ENCODE measurements around the gene IDS. TPM values are rescaled to one million over a fixed set of nuclear protein-coding genes. Genes with fewer than 3 reads are reported as not detected.
"Not testable (repeated sequence)": the region's sequence is repeated elsewhere in the genome, so short reads cannot be mapped to it uniquely, and the experiment has no call there.

The IDS gene
- total RNA-seq, 1 donor from 2014 or later: 99.1 TPM

DNA sequence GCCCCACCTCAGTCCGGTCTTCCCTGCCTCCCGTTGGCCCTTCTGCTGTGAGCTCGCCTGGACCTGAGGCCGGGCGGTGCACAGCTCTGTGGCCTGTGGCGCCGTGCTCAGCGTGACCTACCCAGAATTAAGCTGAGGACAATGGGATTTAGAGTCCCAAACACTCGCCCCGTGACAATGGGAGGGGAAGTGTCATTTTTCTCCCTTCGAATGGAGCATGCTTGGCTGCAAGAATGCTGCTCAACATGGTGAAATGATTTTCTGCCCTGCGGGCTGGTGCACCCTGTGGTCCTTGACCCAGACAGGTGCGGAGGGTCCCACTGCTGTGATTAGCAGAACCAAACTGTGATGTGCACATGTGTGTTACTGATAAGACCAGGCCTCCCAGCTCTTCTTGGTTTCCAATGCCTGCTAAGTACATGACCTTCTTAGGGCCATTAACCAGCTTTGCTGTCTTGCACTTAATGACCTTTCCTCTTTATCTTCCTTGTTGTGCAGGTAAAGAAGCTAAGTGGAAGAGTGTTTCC is 36.5 kb upstream of the IDS start:
- POLR2A ChIA-PET: interaction anchor here (2.6 to 3.5 kb wide), 3 partner anchors 29 to 398 kb away, joined by 16 to 68 read pairs (median 47); partner anchors contain the start of genes EOLA2 and IDS
- H3K27ac Mint-ChIP-seq: peak overlapping the region; percentile 100
- ATAC-seq (ENCODE audit: low read depth) (no peak), DNase-seq (no peak)
- H3K4me3 Mint-ChIP-seq: peak overlapping the region; percentile 96
- intact Hi-C loops (cut with micrococcal nuclease): no loop called here
- no peaks in the 10 kb centered on the region for H3K27me3 Mint-ChIP-seq
- TF ChIP-seq, protein P1, sequence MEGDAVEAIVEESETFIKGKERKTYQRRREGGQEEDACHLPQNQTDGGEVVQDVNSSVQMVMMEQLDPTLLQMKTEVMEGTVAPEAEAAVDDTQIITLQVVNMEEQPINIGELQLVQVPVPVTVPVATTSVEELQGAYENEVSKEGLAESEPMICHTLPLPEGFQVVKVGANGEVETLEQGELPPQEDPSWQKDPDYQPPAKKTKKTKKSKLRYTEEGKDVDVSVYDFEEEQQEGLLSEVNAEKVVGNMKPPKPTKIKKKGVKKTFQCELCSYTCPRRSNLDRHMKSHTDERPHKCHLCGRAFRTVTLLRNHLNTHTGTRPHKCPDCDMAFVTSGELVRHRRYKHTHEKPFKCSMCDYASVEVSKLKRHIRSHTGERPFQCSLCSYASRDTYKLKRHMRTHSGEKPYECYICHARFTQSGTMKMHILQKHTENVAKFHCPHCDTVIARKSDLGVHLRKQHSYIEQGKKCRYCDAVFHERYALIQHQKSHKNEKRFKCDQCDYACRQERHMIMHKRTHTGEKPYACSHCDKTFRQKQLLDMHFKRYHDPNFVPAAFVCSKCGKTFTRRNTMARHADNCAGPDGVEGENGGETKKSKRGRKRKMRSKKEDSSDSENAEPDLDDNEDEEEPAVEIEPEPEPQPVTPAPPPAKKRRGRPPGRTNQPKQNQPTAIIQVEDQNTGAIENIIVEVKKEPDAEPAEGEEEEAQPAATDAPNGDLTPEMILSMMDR (IDR thresholded peaks at IDR 0.05): no peak
- H3K9me3 Mint-ChIP-seq: no peaks in the 10 kb centered on the region
- H3K4me1 Mint-ChIP-seq: peaks cover 15% of the 10 kb centered on the region
- peaks cover 9% of the 10 kb centered on the region for H3K36me3 Mint-ChIP-seq (ENCODE audit: low read depth)
- CTCF ChIA-PET: no interaction called here

DNA sequence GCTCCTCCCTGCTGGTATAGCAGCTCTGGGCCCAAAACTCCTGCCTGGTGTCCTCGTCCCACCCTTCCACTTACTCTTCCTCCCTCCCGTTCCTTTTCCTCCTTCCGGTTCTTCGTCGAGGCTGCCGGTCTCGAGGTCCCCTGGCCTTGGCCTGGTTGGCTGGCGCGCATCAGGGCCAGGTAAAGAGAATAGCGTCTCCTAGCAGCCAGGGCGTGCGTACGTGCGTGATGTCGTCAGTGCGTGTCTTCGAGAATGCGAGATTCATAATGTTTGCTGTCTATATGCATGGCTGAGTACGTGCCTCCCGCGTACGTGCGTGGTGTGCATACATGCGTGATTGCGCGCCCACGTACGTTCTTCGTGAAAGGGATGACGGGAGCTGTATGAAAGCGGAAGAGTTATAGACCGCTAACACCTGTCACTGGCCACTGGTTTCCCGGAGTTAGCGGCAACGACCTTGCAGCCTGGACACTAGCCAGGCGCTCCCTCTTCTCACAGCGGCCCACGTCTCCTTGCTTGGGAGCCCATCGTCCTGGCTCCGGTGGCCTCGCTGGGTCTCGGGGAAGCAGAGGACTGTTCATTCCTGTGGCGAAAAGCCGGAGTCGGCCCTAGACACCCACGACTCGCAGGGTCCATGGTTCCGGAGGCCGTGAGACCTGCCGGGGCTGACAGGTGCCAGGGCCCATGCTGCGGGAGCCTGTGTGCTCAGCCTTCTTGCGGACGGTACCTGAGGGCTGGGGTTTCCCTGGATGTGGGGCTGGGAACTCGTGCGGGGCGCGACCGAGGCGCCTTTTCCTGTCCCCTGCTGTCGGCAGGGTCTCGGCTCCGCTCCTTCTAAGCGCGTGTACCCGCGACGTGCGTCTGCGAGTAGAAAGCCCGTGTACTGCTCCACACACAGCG is 35.8 kb upstream of the IDS start, which contains the start of gene EOLA1:
Gene EOLA1 (plus strand): TSS at position 392 of the 900 bp plus-strand sequence. CDS start 4,619 bp downstream, outside the sequence.
- Mint-ChIP-seq H3K4me1 (peaks cover 15% of the 10 kb centered on the region), H3K36me3 (ENCODE audit: low read depth) (peaks cover 7% of the 10 kb centered on the region), H3K9me3 (no peaks in the 10 kb centered on the region), H3K27ac (peak within 1 kb of the TSS; percentile 100), H3K27me3 (no peaks in the 10 kb centered on the region), H3K4me3 (peak within 1 kb of the TSS; percentile 96)
- ChIA-PET CTCF (interaction anchor here (0.9 to 1.7 kb wide), 3 partner anchors 11 to 398 kb away, joined by 3 to 8 read pairs (median 4); partner anchors contain the start of gene EOLA2), POLR2A (interaction anchor here (0.6 to 3.5 kb wide), 11 partner anchors 10 to 1857 kb away, joined by 3 to 68 read pairs (median 7); partner anchors contain the start of genes EOLA2, IDS and MTM1)
- TF ChIP-seq, protein P1 (IDR thresholded peaks at IDR 0.05): no peak
- ATAC-seq (ENCODE audit: low read depth): peak; percentile 62
- DNase-seq: peak; percentile 75
- intact Hi-C loops (cut with micrococcal nuclease): loop anchor here (1.0 kb wide), 2 partner anchors 29 to 36 kb away; partner anchors contain the start of gene IDS

DNA sequence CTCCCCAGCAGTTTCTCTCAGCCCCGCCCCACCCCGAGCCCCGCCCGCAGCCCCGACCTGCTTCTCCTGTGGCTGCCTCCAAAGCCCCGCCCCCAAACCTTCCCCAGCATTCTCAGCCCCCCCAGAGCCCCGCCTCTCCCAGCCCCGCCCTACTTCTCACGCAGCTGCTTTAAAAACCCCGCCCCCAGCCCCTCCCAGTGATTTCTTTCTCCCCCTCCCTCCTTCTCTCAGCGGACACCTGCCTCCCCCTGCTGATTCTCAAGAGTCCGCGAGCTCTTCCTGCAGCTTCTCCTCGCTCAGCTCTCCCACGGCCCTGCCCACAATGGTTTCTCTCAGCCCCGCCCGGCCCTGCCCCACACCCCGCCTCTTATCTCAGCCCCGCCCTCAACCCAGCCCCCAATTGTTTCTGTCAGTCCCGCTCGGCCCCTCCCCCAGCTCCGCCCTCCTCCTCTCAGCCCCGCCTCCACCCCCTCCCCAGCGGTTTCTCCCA is 35.1 kb upstream of the IDS start:
- intact Hi-C loops (cut with micrococcal nuclease): loop anchor here (1.0 kb wide), 2 partner anchors 28 to 35 kb away; partner anchors contain the start of gene IDS
- Mint-ChIP-seq H3K4me1 (peaks cover 15% of the 10 kb centered on the region), H3K9me3 (no peaks in the 10 kb centered on the region), H3K4me3 (peak overlapping the region; percentile 96), H3K27me3 (no peaks in the 10 kb centered on the region), H3K36me3 (ENCODE audit: low read depth) (peaks cover 5% of the 10 kb centered on the region), H3K27ac (peak overlapping the region; percentile 100)
- TF ChIP-seq, protein P1 (IDR thresholded peaks at IDR 0.05): no peak
- DNase-seq (peak; percentile 71), ATAC-seq (ENCODE audit: low read depth) (peak; percentile 63)
- ChIA-PET POLR2A (interaction anchor here (0.6 to 3.5 kb wide), 11 partner anchors 10 to 1857 kb away, joined by 3 to 68 read pairs (median 7); partner anchors contain the start of genes EOLA2, IDS and MTM1), CTCF (interaction anchor here (0.9 to 1.7 kb wide), 3 partner anchors 10 to 398 kb away, joined by 3 to 8 read pairs (median 4); partner anchors contain the start of gene EOLA2)

DNA sequence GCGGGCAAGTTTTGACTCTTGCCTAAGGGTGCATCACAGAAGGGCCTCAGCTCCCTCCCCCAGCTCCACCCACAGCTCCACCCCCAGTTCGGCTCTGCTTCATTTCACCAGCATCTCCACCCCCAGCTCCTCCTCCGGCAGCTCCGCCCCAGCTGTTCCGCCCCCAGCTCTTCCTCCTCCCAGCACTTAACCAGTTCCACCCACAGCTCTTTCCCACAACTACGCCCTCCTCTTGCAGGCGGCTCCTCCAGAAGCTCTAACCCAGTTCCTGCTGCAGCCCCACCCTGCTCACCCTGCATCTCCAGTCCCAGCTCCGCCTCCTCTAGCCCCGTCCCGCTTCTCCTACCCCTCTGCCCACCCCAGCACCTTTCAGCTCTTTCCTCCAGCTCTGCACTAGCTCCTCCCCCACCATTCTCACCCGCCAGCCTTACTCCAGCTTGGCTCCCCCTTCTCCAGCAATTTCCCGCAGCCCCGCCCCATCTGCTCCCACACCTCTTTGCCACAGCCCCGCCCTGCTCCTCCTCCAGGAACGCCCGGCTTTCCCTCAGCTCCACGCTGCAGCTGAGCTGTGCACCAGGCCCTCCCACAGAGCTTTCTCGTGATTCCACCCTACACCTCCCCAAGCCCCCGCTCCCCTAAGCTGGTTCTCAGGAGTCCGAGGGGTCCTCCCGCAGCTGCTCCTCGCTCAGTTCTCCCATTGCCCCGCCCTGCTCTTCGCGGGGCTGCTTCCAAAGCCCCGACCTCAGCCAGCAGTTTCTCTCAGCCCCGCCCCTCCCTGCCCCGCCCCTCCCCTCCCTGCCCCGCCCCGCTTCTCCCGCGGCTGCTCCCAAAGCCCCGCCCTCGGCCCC is 34.4 kb upstream of the IDS start:
- H3K4me1 Mint-ChIP-seq: peaks cover 15% of the 10 kb centered on the region
- ChIA-PET POLR2A (interaction anchor here (0.7 to 3.5 kb wide), 7 partner anchors 9 to 1627 kb away, joined by 3 to 68 read pairs (median 16); partner anchors contain the start of genes EOLA2 and IDS), CTCF (interaction anchor here (0.9 to 1.7 kb wide), 4 partner anchors 12 to 399 kb away, joined by 4 to 8 read pairs (median 4); partner anchors contain the start of gene EOLA2)
- ATAC-seq (ENCODE audit: low read depth) (peak; percentile 51), DNase-seq (peak; percentile 75)
- H3K9me3 Mint-ChIP-seq: no peaks in the 10 kb centered on the region
- intact Hi-C loops (cut with micrococcal nuclease): loop anchor here (1.0 kb wide), 3 partner anchors 12 to 34 kb away; partner anchors contain the start of gene IDS
- peak overlapping the region; percentile 85 for H3K4me3 Mint-ChIP-seq
- TF ChIP-seq, protein P1 (IDR thresholded peaks at IDR 0.05): no peak
- H3K27me3 Mint-ChIP-seq: no peaks in the 10 kb centered on the region
- peak overlapping the region; percentile 85 for H3K27ac Mint-ChIP-seq
- peaks cover 5% of the 10 kb centered on the region for H3K36me3 Mint-ChIP-seq (ENCODE audit: low read depth)

DNA sequence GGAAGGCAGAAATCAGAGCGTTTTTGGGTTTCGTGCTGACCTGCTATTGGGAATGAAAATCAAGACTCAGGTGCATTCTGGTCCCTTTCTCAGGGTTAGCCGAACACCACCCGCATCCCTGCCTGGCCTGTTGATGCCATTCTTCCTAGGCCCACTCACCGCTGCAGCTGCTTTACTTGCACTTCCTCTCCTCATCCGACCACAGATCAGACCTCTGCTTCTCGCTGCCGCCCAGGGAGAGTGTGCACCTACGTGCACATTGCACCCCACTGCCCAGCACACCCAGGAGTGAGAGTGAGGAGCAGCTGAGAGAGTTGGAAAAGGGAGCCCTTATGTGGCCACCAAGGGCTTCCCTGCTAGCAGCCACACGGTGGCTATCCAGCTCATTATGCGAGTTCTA is 32.4 kb upstream of the IDS start:
- CTCF ChIA-PET; H3K27ac Mint-ChIP-seq; H3K27me3 Mint-ChIP-seq; DNase-seq; ATAC-seq (ENCODE audit: low read depth); intact Hi-C loops (cut with micrococcal nuclease); H3K4me3 Mint-ChIP-seq; POLR2A ChIA-PET; H3K9me3 Mint-ChIP-seq: not testable (repeated sequence)
- Mint-ChIP-seq H3K4me1 (peaks cover 15% of the 10 kb centered on the region), H3K36me3 (ENCODE audit: low read depth) (peaks cover 15% of the 10 kb centered on the region)

DNA sequence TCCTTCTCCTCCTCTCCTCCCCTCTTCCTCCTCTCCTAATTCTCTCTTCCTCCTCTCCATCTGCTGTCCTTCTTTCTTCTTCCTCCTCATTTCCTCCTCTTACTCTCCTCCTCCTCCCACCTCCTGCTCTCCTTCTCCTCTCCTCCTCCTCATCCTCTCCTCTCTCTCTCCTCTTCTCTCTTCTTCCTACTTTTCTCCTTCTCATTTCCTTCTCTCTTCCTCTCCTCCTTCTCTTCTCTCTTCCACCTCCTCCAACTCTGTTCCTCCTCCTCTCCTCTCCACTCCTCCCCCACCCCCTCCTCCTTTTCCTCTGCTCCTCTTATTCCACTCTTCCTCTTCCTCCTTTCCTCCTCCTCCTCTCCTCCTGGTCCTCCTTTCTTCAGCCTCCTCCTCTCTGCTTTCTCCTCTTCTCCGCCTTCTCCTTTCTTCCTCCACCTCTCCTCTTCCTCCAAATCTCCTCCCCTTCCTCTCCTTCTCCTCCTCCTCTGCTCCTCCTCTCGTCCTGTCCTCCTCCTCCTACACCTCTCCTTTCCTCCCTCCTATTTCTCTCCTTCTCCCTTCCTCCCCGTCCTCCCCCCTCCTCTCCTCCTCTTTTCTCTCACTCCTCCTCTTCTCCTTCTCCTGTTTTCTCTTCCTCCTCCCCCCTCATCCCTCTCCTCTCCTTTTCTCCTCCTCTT is 30.0 kb upstream of the IDS start:
- ATAC-seq (ENCODE audit: low read depth); H3K27ac Mint-ChIP-seq; H3K27me3 Mint-ChIP-seq; H3K4me3 Mint-ChIP-seq; CTCF ChIA-PET; POLR2A ChIA-PET; DNase-seq; H3K9me3 Mint-ChIP-seq; intact Hi-C loops (cut with micrococcal nuclease): not testable (repeated sequence)
- H3K36me3 Mint-ChIP-seq (ENCODE audit: low read depth): peaks cover 13% of the 10 kb centered on the region
- H3K4me1 Mint-ChIP-seq: peaks cover 19% of the 10 kb centered on the region

All from activated B cell treated with CpG ODN at 0.5 μM for 24 hours (primary cell).